H1 (cell line): Measurements from ENCODE around the gene MS4A8.

ENCODE experiments used
- CTCF ChIP-seq, 3 experiments: IDR thresholded peaks; 1 replicate in 2 of 3; 2 replicates in 1 of 3; pipeline versions ENCODE4 v1.5.1 to v1.6.1; 2011; ENCODE audit warnings: low read length in 3 of 3, mild to moderate bottlenecking in 3 of 3, inconsistent platforms in 2 of 3, low read depth in 1 of 3, moderate library complexity in 1 of 3; ENCODE audit not compliant: insufficient read depth in 1 of 3; ENCODE audit errors: control extremely low read depth in 1 of 3
- EP300 ChIP-seq, 2 experiments: IDR thresholded peaks; 1 replicate in 1 of 2; 2 replicates in 1 of 2; pipeline ENCODE4 v1.6.1; 2011 to 2012; ENCODE audit warnings: low read depth in 2 of 2, low read length in 2 of 2, mild to moderate bottlenecking in 2 of 2, borderline replicate concordance in 1 of 2, inconsistent platforms in 1 of 2, moderate library complexity in 1 of 2
- EZH2 ChIP-seq: fragments of 200-600 bp; sonication (generic); IDR thresholded peaks from 2 replicates; pipeline ENCODE4 v1.7.1; 2012; ENCODE audit warnings: low read depth, mild to moderate bottlenecking, moderate library complexity, low read length, inconsistent platforms; ENCODE audit not compliant: severe bottlenecking
- JUND ChIP-seq: IDR thresholded peaks from 2 replicates; pipeline ENCODE4 v1.6.1; 2011; ENCODE audit warnings: mild to moderate bottlenecking, improper control_type of control experiment, low read length
- MAFK ChIP-seq: IDR thresholded peaks from 2 replicates; pipeline ENCODE4 v1.6.1; 2012; ENCODE audit warnings: low read depth, mild to moderate bottlenecking, improper control_type of control experiment, low read length
- POLR2A ChIP-seq, 2 experiments: IDR thresholded peaks; 1 replicate in 1 of 2; 2 replicates in 1 of 2; pipeline ENCODE4 v1.6.1; 2011; ENCODE audit warnings: low read depth in 2 of 2, low read length in 2 of 2, mild to moderate bottlenecking in 2 of 2; ENCODE audit errors: control extremely low read depth in 1 of 2
- POLR2AphosphoS5 ChIP-seq: IDR thresholded peaks from 2 replicates; pipeline ENCODE4 v1.6.1; 2011; ENCODE audit warnings: low read depth, low read length
- RNF2 ChIP-seq: fragments of 200-900, 300-1000 bp; sonication (generic); IDR thresholded peaks from 2 replicates; pipeline ENCODE4 v1.7.1; 2016; ENCODE audit warnings: borderline replicate concordance, low read depth, mild to moderate bottlenecking, antibody characterized with exemption, low read length; ENCODE audit not compliant: poor library complexity, severe bottlenecking; ENCODE audit errors: missing control alignments
- SRF ChIP-seq: IDR thresholded peaks from 2 replicates; pipeline ENCODE4 v1.6.1; 2011; ENCODE audit warnings: mild to moderate bottlenecking, low read depth, low read length, moderate library complexity
- TAF1 ChIP-seq: IDR thresholded peaks from 2 replicates; pipeline ENCODE4 v1.6.1; 2011; ENCODE audit warnings: mild to moderate bottlenecking, low read depth, low read length
- TBP ChIP-seq: IDR thresholded peaks from 2 replicates; pipeline ENCODE4 v1.6.1; 2011; ENCODE audit warnings: low read depth, low read length, improper control_type of control experiment

- TF ChIP-seq SRF, result no peak
- no peak for TF ChIP-seq CTCF (IDR thresholded peaks at IDR 0.05; ENCODE audit: control extremely low read depth in 1 of 3, insufficient read depth in 1 of 3, low read depth in 1 of 3, low read length in 3 of 3)
- no peak for TF ChIP-seq EP300 (IDR thresholded peaks at IDR 0.05; ENCODE audit: borderline replicate concordance in 1 of 2, low read depth in 2 of 2, low read length in 2 of 2)
- no peak for TF ChIP-seq POLR2AphosphoS5
- TF ChIP-seq EZH2, result no peak
- TF ChIP-seq POLR2A (IDR thresholded peaks at IDR 0.05; ENCODE audit: control extremely low read depth in 1 of 2, low read depth in 2 of 2, low read length in 2 of 2), result no peak
- TF ChIP-seq JUND, result no peak
- no peak for TF ChIP-seq MAFK
- TF ChIP-seq TBP, result no peak
- no peak for TF ChIP-seq RNF2
- no peak for TF ChIP-seq TAF1
Observed at GRCh38 chr11:60744114-60744513, 44.7 kb downstream of the MS4A8 start.
